K562 (cell line): ENCODE measurements around the gene MYO18A.

Experiments used
- CREB3 ChIP-seq: fragments of 450-650 bp; conservative IDR thresholded peaks from 2 replicates; pipeline ENCODE4 v1.6.1; 2016; ENCODE audit warnings: missing genetic modification characterization, low read depth, mild to moderate bottlenecking, missing compliant biosample characterization, moderate library complexity
- DACH1 ChIP-seq: fragments of 450-650 bp; IDR thresholded peaks from 2 replicates; pipeline ENCODE4 v1.6.1; 2018; ENCODE audit not compliant: partially characterized antibody
- E2F4 ChIP-seq: sonication (generic); formaldehyde crosslinking; IDR thresholded peaks from 2 replicates; pipeline ENCODE4 v1.8.0; 2022; ENCODE audit warnings: mild to moderate bottlenecking, low read depth, missing genetic modification reagents
- HDAC1 ChIP-seq, 2 experiments: fragments of 450-650 bp; IDR thresholded peaks; 2 replicates each; pipeline ENCODE4 v1.6.1; 2016 to 2017; ENCODE audit warnings: inconsistent platforms in 1 of 2, mild to moderate bottlenecking in 1 of 2, moderate library complexity in 1 of 2
- JUN ChIP-seq, 2 experiments: sonication (generic) in 1 of 2; formaldehyde crosslinking in 1 of 2; IDR thresholded peaks; 2 replicates each; pipeline versions ENCODE4 v1.6.1 to v1.8.0; 2012 to 2022; ENCODE audit warnings: borderline replicate concordance in 2 of 2, mild to moderate bottlenecking in 2 of 2, improper control_type of control experiment in 1 of 2, low read depth in 1 of 2, low read length in 1 of 2, missing genetic modification reagents in 1 of 2
- RFX1 ChIP-seq: fragments of 450-650 bp; IDR thresholded peaks from 2 replicates; pipeline ENCODE4 v1.6.1; 2016; ENCODE audit warnings: mild to moderate bottlenecking, moderate library complexity
- SMAD2 ChIP-seq: fragments of 150-350 bp; IDR thresholded peaks from 2 replicates; pipeline ENCODE4 v1.6.1; 2014; ENCODE audit warnings: low read depth, mild to moderate bottlenecking, low read length
- TF ChIP-seq, protein P1 (sequence below), 3 experiments: IDR thresholded peaks in 2 of 3; conservative IDR thresholded peaks in 1 of 3; 2 replicates each; pipeline ENCODE4 v1.5.1; 2011 to 2012; ENCODE audit warnings: low read length in 3 of 3, mild to moderate bottlenecking in 3 of 3, control low read depth in 2 of 3, improper control_type of control experiment in 1 of 3, inconsistent platforms in 1 of 3, low read depth in 1 of 3, mixed read lengths in 1 of 3, moderate library complexity in 1 of 3; ENCODE audit not compliant: insufficient read depth in 2 of 3
- TF ChIP-seq, protein P2 (sequence below), 2 experiments: fragments of 450-650 bp; conservative IDR thresholded peaks; 2 replicates each; pipeline ENCODE4 v1.6.1; 2017; ENCODE audit warnings: mild to moderate bottlenecking in 2 of 2, moderate library complexity in 2 of 2

GRCh38 chr17:29107084-29107483 lies 73.1 kb downstream of the MYO18A start:
- TF ChIP-seq JUN (IDR thresholded peaks at IDR 0.05; ENCODE audit: borderline replicate concordance, low read depth, low read length) (no peak), JUN (CRISPR knock-in tag; IDR thresholded peaks at IDR 0.05; ENCODE audit: borderline replicate concordance) (no peak), HDAC1 (IDR thresholded peaks at IDR 0.05) (no peak), DACH1 (no peak), E2F4 (no peak), SMAD2 (no peak), RFX1 (no peak), CREB3 (tag) (no peak)
- TF ChIP-seq, protein P1, sequence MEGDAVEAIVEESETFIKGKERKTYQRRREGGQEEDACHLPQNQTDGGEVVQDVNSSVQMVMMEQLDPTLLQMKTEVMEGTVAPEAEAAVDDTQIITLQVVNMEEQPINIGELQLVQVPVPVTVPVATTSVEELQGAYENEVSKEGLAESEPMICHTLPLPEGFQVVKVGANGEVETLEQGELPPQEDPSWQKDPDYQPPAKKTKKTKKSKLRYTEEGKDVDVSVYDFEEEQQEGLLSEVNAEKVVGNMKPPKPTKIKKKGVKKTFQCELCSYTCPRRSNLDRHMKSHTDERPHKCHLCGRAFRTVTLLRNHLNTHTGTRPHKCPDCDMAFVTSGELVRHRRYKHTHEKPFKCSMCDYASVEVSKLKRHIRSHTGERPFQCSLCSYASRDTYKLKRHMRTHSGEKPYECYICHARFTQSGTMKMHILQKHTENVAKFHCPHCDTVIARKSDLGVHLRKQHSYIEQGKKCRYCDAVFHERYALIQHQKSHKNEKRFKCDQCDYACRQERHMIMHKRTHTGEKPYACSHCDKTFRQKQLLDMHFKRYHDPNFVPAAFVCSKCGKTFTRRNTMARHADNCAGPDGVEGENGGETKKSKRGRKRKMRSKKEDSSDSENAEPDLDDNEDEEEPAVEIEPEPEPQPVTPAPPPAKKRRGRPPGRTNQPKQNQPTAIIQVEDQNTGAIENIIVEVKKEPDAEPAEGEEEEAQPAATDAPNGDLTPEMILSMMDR (IDR thresholded peaks at IDR 0.05 in 2 of 3, conservative IDR thresholded peaks at IDR 0.05 in 1 of 3; ENCODE audit: insufficient read depth in 2 of 3, low read depth in 1 of 3, low read length in 3 of 3), result no peak
- TF ChIP-seq, protein P2, sequence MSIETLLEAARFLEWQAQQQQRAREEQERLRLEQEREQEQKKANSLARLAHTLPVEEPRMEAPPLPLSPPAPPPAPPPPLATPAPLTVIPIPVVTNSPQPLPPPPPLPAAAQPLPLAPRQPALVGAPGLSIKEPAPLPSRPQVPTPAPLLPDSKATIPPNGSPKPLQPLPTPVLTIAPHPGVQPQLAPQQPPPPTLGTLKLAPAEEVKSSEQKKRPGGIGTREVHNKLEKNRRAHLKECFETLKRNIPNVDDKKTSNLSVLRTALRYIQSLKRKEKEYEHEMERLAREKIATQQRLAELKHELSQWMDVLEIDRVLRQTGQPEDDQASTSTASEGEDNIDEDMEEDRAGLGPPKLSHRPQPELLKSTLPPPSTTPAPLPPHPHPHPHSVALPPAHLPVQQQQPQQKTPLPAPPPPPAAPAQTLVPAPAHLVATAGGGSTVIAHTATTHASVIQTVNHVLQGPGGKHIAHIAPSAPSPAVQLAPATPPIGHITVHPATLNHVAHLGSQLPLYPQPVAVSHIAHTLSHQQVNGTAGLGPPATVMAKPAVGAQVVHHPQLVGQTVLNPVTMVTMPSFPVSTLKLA (conservative IDR thresholded peaks at IDR 0.05), result no peak
